Calu3 (cell line): ENCODE data around the gene ABHD12. TPM values are rescaled to one million over a fixed set of nuclear protein-coding genes. Genes with fewer than 3 reads are reported as not detected.

ENCODE experiments used
- BruUV-seq: library from RNA; stranded (reverse); fragments of 400-500 nt; replicated peaks from 2 replicates; lab custom pipeline; 2021; lab: Mats Ljungman, UMichigan
- CTCF ChIA-PET: fragments of 300-600 bp; sonication (Branson Sonifier 250); formaldehyde crosslinking; loops from one replicate; lab custom pipeline; 2022; ENCODE audit warnings: antibody characterized with exemption; lab: Charles Lee
- DNase-seq: peaks from one replicate; pipeline ENCODE4 v3.0.0; 2022
- H3K27ac Mint-ChIP-seq: one replicate; pipeline ENCODE4 v1.8.0; 2022; ENCODE audit warnings: mixed read lengths; ENCODE audit not compliant: unreplicated experiment
- H3K27me3 Mint-ChIP-seq: one replicate; pipeline ENCODE4 v1.8.0; 2022; ENCODE audit warnings: mixed read lengths; ENCODE audit not compliant: unreplicated experiment
- H3K36me3 Mint-ChIP-seq: one replicate; pipeline ENCODE4 v1.8.0; 2022; ENCODE audit warnings: mild to moderate bottlenecking, moderate library complexity, mixed read lengths; ENCODE audit not compliant: insufficient read depth, unreplicated experiment
- H3K4me1 Mint-ChIP-seq: one replicate; pipeline ENCODE4 v1.8.0; 2022; ENCODE audit warnings: mild to moderate bottlenecking, low read depth, mixed read lengths; ENCODE audit not compliant: unreplicated experiment
- H3K4me3 Mint-ChIP-seq: one replicate; pipeline ENCODE4 v1.8.0; 2022; ENCODE audit warnings: mild to moderate bottlenecking, low read depth, moderate library complexity, mixed read lengths; ENCODE audit not compliant: unreplicated experiment
- H3K9me3 Mint-ChIP-seq: one replicate; pipeline ENCODE4 v1.8.0; 2022; ENCODE audit warnings: low read depth, mixed read lengths; ENCODE audit not compliant: unreplicated experiment
- intact Hi-C: fragments of 100-400 bp; cut with micrococcal nuclease; formaldehyde crosslinking; loops from one replicate; pipeline ENCODE4 v1.10.0; 2022; ENCODE audit not compliant: unreplicated experiment
- total RNA-seq: library from RNA; stranded (reverse); gene quantifications from 2 replicates; pipeline ENCODE4 v1.2.3, GENCODE V29; 2022
- TF ChIP-seq, protein P1 (sequence below): fragments of 200-600 bp; IDR thresholded peaks from one replicate; pipeline ENCODE4 v1.8.0; 2022; ENCODE audit warnings: antibody characterized with exemption; ENCODE audit not compliant: unreplicated experiment

The ABHD12 gene
- total RNA-seq, 1 experiment from 2014 or later, result 21.3 TPM

DNA sequence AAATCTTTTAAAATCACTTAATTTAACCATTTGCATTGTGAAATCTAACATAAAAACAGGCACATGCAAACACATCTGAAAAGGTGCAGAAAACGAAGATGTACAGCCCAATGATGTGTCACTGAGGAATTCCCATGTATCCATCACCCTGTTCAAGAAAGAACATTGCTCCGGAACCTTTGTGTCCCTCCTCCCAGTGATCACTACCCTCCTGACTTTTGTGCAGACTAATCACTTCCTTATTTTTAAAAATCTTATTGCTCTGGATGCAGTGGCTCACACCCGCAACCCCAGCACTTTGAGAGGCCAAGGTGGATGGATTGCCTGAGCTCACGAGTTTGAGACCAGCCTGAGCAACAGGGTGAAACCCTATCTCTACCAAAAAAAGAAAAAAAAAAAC is 31.4 kb upstream of the ABHD12 start:
- no peaks in the 10 kb centered on the region for H3K9me3 Mint-ChIP-seq
- BruUV-seq, result no TSS peak
- DNase-seq, result no peak
- TF ChIP-seq, protein P1, sequence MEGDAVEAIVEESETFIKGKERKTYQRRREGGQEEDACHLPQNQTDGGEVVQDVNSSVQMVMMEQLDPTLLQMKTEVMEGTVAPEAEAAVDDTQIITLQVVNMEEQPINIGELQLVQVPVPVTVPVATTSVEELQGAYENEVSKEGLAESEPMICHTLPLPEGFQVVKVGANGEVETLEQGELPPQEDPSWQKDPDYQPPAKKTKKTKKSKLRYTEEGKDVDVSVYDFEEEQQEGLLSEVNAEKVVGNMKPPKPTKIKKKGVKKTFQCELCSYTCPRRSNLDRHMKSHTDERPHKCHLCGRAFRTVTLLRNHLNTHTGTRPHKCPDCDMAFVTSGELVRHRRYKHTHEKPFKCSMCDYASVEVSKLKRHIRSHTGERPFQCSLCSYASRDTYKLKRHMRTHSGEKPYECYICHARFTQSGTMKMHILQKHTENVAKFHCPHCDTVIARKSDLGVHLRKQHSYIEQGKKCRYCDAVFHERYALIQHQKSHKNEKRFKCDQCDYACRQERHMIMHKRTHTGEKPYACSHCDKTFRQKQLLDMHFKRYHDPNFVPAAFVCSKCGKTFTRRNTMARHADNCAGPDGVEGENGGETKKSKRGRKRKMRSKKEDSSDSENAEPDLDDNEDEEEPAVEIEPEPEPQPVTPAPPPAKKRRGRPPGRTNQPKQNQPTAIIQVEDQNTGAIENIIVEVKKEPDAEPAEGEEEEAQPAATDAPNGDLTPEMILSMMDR, result no peak
- H3K4me1 Mint-ChIP-seq, result no peaks in the 10 kb centered on the region
- no peak overlapping the region for H3K27ac Mint-ChIP-seq
- no peaks in the 10 kb centered on the region for H3K36me3 Mint-ChIP-seq
- CTCF ChIA-PET, result no interaction called here
- H3K27me3 Mint-ChIP-seq, result no peaks in the 10 kb centered on the region
- intact Hi-C loops, result no loop called here
- no peak overlapping the region for H3K4me3 Mint-ChIP-seq

DNA sequence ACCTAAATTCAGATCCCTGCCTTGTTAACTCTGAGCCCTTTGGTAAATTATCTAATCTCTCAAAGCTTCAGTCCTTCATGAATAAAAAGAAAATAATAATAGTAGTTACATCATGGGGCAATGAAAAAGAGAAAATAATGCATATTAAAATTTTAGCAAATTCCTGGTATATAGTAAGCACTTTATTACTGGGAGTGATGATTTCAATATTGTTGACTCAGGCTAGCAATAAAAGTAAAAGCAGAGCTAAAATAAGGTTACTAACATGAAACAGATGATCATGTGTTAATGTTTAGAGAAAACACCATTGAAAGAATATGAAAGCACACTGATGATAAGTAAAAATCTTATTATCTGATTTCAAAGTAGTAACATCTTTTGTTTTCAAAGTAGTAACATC is 30.5 kb upstream of the ABHD12 start:
- Mint-ChIP-seq H3K36me3 (no peaks in the 10 kb centered on the region), H3K4me1 (no peaks in the 10 kb centered on the region)
- BruUV-seq, result no TSS peak

DNA sequence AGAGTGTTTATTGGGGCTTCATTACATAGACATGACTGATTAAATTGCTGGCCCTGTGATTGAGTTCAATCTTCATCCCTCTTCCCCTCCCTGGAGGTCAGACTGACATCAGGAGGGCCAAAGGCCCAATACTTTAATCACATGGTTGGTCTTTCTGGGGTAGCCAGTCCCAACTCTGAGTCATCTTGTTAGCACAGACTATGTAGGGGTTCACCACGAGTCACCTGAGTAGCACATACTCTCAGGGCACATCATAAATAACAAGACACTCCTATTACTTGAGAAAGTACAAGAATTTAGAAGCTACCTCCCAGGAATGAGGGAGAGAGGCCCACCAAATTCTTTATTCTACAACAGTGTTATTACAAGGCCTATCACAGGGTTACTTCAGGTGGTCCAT is 28.1 kb upstream of the ABHD12 start:
- Mint-ChIP-seq H3K27me3 (no peaks in the 10 kb centered on the region), H3K27ac (no peak overlapping the region), H3K36me3 (no peaks in the 10 kb centered on the region), H3K9me3 (no peaks in the 10 kb centered on the region), H3K4me1 (no peaks in the 10 kb centered on the region), H3K4me3 (no peak overlapping the region)
- CTCF ChIA-PET, result no interaction called here
- TF ChIP-seq, protein P1, result no peak
- DNase-seq, result no peak
- no TSS peak for BruUV-seq
- intact Hi-C loops, result no loop called here

More for the DNA sequence above, 30.5 kb upstream of the ABHD12 start:
- no peak for DNase-seq
- TF ChIP-seq, protein P1, result no peak
- no peaks in the 10 kb centered on the region for H3K27me3 Mint-ChIP-seq
- intact Hi-C loops, result no loop called here
- CTCF ChIA-PET, result interaction anchor here (0.6 kb wide), 1 partner anchor 132 kb away, joined by 4 read pairs; no protein-coding TSS in a partner anchor
- no peak overlapping the region for H3K27ac Mint-ChIP-seq
- no peak overlapping the region for H3K4me3 Mint-ChIP-seq
- H3K9me3 Mint-ChIP-seq, result no peaks in the 10 kb centered on the region

DNA sequence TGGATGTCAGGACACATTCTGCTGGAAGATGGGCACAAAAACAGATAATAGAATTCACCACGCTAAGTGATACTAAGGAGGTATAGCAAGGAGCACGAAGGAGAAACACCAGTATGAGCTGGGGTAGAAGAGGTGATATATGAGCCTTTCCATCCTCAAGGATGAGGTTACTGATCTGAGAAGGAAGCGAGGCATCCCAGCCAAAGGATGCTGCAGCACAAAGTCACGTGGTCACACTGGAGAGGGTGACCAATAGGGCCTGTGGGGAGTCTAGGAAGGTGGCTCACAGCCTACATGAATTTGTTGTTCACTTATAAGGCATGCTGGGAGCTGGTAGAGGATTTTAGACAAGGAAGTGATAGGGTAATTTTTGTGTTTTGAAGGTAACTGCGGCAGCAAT is 18.3 kb upstream of the ABHD12 start:
- H3K27ac Mint-ChIP-seq, result no peak overlapping the region
- BruUV-seq, result no TSS peak
- H3K9me3 Mint-ChIP-seq, result no peaks in the 10 kb centered on the region
- CTCF ChIA-PET, result no interaction called here
- TF ChIP-seq, protein P1, result no peak
- H3K4me3 Mint-ChIP-seq, result no peak overlapping the region
- intact Hi-C loops, result no loop called here
- peaks cover 11% of the 10 kb centered on the region for H3K4me1 Mint-ChIP-seq
- DNase-seq, result no peak
- peaks cover 16% of the 10 kb centered on the region for H3K36me3 Mint-ChIP-seq
- H3K27me3 Mint-ChIP-seq, result no peaks in the 10 kb centered on the region
